22Rv1 (cell line): ENCODE results near the gene HCFC1R1.

Experiments
- ZFX ChIP-seq: fragments of 450-650 bp; IDR thresholded peaks from 2 replicates; pipeline ENCODE4 v1.6.1; 2017; ENCODE audit warnings: antibody characterized with exemption, borderline replicate concordance
- TF ChIP-seq, protein P1 (sequence below): fragments of 450-650 bp; IDR thresholded peaks from 2 replicates; pipeline ENCODE4 v1.5.1; 2017; ENCODE audit warnings: mild to moderate bottlenecking

DNA sequence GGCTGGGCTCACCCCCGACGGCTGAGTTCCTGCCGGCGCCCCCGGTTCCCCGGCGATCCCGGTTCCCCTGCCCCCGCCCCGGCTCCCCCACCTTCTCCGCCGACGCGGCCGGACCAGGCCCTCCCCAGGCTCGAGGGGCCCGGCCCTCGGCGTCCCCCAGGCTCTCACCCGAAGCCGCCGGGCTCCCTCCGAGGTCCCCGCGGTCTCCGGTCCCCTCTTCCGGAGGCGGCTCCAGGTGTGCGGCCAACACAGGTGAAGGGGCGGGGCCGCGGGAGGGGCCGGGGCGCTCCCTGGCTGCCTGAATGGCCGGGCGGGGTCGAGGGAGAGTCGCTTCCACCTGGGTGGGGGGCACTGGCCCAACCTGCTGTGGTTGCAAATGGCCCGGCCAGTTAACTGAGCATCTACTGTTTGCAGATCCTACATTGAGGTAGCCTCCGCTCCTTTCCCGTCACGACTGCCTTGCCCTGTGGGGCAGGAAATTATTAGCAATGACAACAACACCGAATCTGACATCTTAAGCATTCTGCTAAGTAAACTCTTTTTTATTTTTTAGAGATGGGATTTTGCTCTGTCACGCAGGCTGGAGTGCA, 13.1 kb upstream of the HCFC1R1 start, which contains the start of gene BICDL2:
- TF ChIP-seq, protein P1, sequence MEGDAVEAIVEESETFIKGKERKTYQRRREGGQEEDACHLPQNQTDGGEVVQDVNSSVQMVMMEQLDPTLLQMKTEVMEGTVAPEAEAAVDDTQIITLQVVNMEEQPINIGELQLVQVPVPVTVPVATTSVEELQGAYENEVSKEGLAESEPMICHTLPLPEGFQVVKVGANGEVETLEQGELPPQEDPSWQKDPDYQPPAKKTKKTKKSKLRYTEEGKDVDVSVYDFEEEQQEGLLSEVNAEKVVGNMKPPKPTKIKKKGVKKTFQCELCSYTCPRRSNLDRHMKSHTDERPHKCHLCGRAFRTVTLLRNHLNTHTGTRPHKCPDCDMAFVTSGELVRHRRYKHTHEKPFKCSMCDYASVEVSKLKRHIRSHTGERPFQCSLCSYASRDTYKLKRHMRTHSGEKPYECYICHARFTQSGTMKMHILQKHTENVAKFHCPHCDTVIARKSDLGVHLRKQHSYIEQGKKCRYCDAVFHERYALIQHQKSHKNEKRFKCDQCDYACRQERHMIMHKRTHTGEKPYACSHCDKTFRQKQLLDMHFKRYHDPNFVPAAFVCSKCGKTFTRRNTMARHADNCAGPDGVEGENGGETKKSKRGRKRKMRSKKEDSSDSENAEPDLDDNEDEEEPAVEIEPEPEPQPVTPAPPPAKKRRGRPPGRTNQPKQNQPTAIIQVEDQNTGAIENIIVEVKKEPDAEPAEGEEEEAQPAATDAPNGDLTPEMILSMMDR: no peak
- TF ChIP-seq ZFX: no peak
